IMR-90 (cell line): Measurements from ENCODE around the gene FNBP1L. TPM values are rescaled to one million over a fixed set of nuclear protein-coding genes. Genes with fewer than 3 reads are reported as not detected.

ENCODE experiments used
- ATAC-seq: fragments of 200-7000 bp; cut with Tn5 transposase; 2 replicates; pipeline ENCODE4 v1.9.1; 2020; ENCODE audit warnings: low read depth, mild to moderate bottlenecking, moderate library complexity
- BruUV-seq: library from RNA; stranded (reverse); fragments of 400-500 nt; replicated peaks from 2 replicates; lab custom pipeline; 2021; lab: Mats Ljungman, UMichigan
- CTCF ChIA-PET: fragments of 300-600 bp; formaldehyde crosslinking; extraction: SDS; loops from one replicate; lab custom pipeline; 2021; ENCODE audit warnings: antibody characterized with exemption; lab: Yijun Ruan, JAX
- POLR2A ChIA-PET: fragments of 300-600 bp; sonication (Branson Sonifier 250); formaldehyde crosslinking; loops from one replicate; lab custom pipeline; 2022; ENCODE audit warnings: antibody characterized with exemption; ENCODE audit not compliant: unreplicated experiment; lab: Charles Lee
- DNase-seq: peaks from one replicate; pipeline ENCODE4 v3.0.0; 2013
- H2AFZ ChIP-seq: replicated peaks from 2 replicates; pipeline ENCODE3; 2013; ENCODE audit warnings: low read length, mild to moderate bottlenecking; ENCODE audit not compliant: poor library complexity
- H2AK5ac ChIP-seq: 2 replicates; pipeline ENCODE4 v1.6.1; 2013; ENCODE audit warnings: low read depth, low read length, inconsistent platforms
- H2AK9ac ChIP-seq: replicated peaks from 2 replicates; pipeline ENCODE3; 2013; ENCODE audit warnings: mild to moderate bottlenecking, low read depth, low read length, moderate library complexity; ENCODE audit not compliant: poor library complexity
- H2BK120ac ChIP-seq: 2 replicates; pipeline ENCODE4 v1.6.1; 2013; ENCODE audit warnings: low read depth, low read length, inconsistent platforms
- H2BK15ac ChIP-seq: 3 replicates; pipeline ENCODE4 v1.6.1; 2013; ENCODE audit warnings: low read depth, low read length, inconsistent platforms
- H2BK20ac ChIP-seq: 2 replicates; pipeline ENCODE4 v1.6.1; 2013; ENCODE audit warnings: low read depth, mild to moderate bottlenecking, inconsistent platforms, low read length, moderate library complexity
- H2BK5ac ChIP-seq: 2 replicates; pipeline ENCODE4 v1.6.1; 2013; ENCODE audit warnings: mild to moderate bottlenecking, low read depth, low read length, inconsistent platforms; ENCODE audit not compliant: poor library complexity, severe bottlenecking
- H3K14ac ChIP-seq: replicated peaks from 2 replicates; pipeline ENCODE4 v1.6.1; 2013; ENCODE audit warnings: low read depth, low read length, inconsistent platforms
- H3K18ac ChIP-seq: 2 replicates; pipeline ENCODE4 v1.6.1; 2013; ENCODE audit warnings: low read depth, low read length, control low read depth
- H3K23ac ChIP-seq: 2 replicates; pipeline ENCODE4 v1.6.1; 2013; ENCODE audit warnings: low read depth, low read length, inconsistent platforms
- H3K27ac ChIP-seq: 2 replicates; pipeline ENCODE4 v1.5.1; 2013; ENCODE audit warnings: mild to moderate bottlenecking, control low read depth, low read length; ENCODE audit not compliant: insufficient read depth
- H3K27me3 ChIP-seq: 2 replicates; pipeline ENCODE4 v1.6.1; 2013; ENCODE audit warnings: low read length; ENCODE audit not compliant: control insufficient read depth, insufficient read depth
- H3K36me3 ChIP-seq: 2 replicates; pipeline ENCODE4 v1.6.1; 2013; ENCODE audit warnings: low read length, mixed read lengths; ENCODE audit not compliant: control insufficient read depth, insufficient read depth
- H3K4ac ChIP-seq: 2 replicates; pipeline ENCODE4 v1.6.1; 2013; ENCODE audit warnings: low read depth, low read length, inconsistent platforms
- H3K4me1 ChIP-seq: 2 replicates; pipeline ENCODE4 v1.6.1; 2013; ENCODE audit warnings: low read length, mixed read lengths; ENCODE audit not compliant: control insufficient read depth, insufficient read depth
- H3K4me2 ChIP-seq: 2 replicates; pipeline ENCODE4 v1.6.1; 2013; ENCODE audit warnings: low read depth, mild to moderate bottlenecking, control low read depth, low read length, moderate library complexity
- H3K4me3 ChIP-seq: 2 replicates; pipeline ENCODE4 v1.5.1; 2013; ENCODE audit warnings: low read depth, mild to moderate bottlenecking, control low read depth, low read length, moderate library complexity; ENCODE audit not compliant: insufficient read depth
- H3K56ac ChIP-seq: 2 replicates; pipeline ENCODE4 v1.6.1; 2013; ENCODE audit warnings: low read length, inconsistent platforms; ENCODE audit not compliant: insufficient read depth; ENCODE audit errors: extremely low read depth
- H3K79me1 ChIP-seq, 2 experiments: 2 replicates each; pipeline ENCODE4 v1.6.1; 2013; ENCODE audit warnings: low read length in 2 of 2, inconsistent platforms in 1 of 2, low read depth in 1 of 2
- H3K9ac ChIP-seq: 2 replicates; pipeline ENCODE4 v1.6.1; 2013; ENCODE audit warnings: low read depth, low read length, control low read depth
- H3K9me1 ChIP-seq: 2 replicates; pipeline ENCODE4 v1.6.1; 2013; ENCODE audit warnings: low read length, inconsistent platforms; ENCODE audit not compliant: insufficient read depth
- H3K9me3 ChIP-seq: 2 replicates; pipeline ENCODE4 v1.6.1; 2013; ENCODE audit warnings: low read length; ENCODE audit not compliant: control insufficient read depth, insufficient read depth
- H4K20me1 ChIP-seq: 2 replicates; pipeline ENCODE4 v1.6.1; 2013; ENCODE audit warnings: low read length, inconsistent platforms; ENCODE audit not compliant: insufficient read depth
- H4K5ac ChIP-seq: 2 replicates; pipeline ENCODE4 v1.6.1; 2013; ENCODE audit warnings: mild to moderate bottlenecking, low read depth, low read length, control low read depth
- H4K8ac ChIP-seq, 2 experiments: 2 replicates each; pipeline ENCODE4 v1.6.1; 2013; ENCODE audit warnings: low read depth in 2 of 2, low read length in 2 of 2, control low read depth in 1 of 2, inconsistent platforms in 1 of 2
- H4K91ac ChIP-seq: 2 replicates; pipeline ENCODE4 v1.6.1; 2013; ENCODE audit warnings: low read depth, low read length, inconsistent platforms; ENCODE audit not compliant: insufficient read depth
- BHLHE40 ChIP-seq: fragments of 150-350 bp; IDR thresholded peaks from 2 replicates; pipeline ENCODE4 v1.6.1; 2016; ENCODE audit warnings: mild to moderate bottlenecking, low read depth, low read length
- CEBPB ChIP-seq: IDR thresholded peaks from 2 replicates; pipeline ENCODE4 v1.6.1; 2012; ENCODE audit warnings: low read depth, low read length, improper control_type of control experiment
- CHD1 ChIP-seq: IDR thresholded peaks from 2 replicates; pipeline ENCODE4 v1.6.1; 2012; ENCODE audit warnings: low read depth, low read length, improper control_type of control experiment
- CTCF ChIP-seq: conservative IDR thresholded peaks from 2 replicates; pipeline ENCODE4 v1.5.1; 2012; ENCODE audit warnings: mild to moderate bottlenecking, low read depth, low read length, improper control_type of control experiment
- ELK1 ChIP-seq: fragments of 150-350 bp; IDR thresholded peaks from 2 replicates; pipeline ENCODE4 v1.6.1; 2016; ENCODE audit warnings: low read depth, mild to moderate bottlenecking, low read length, moderate library complexity, borderline replicate concordance
- FOS ChIP-seq: fragments of 150-350 bp; IDR thresholded peaks from 2 replicates; pipeline ENCODE4 v1.6.1; 2016; ENCODE audit warnings: low read depth, low read length
- MAFK ChIP-seq: IDR thresholded peaks from 2 replicates; pipeline ENCODE4 v1.6.1; 2012; ENCODE audit warnings: low read depth, low read length, improper control_type of control experiment
- MAZ ChIP-seq: IDR thresholded peaks from 2 replicates; pipeline ENCODE4 v1.6.1; 2012; ENCODE audit warnings: low read depth, mild to moderate bottlenecking, low read length, improper control_type of control experiment, moderate library complexity, borderline replicate concordance
- MXI1 ChIP-seq: IDR thresholded peaks from 2 replicates; pipeline ENCODE4 v1.6.1; 2012; ENCODE audit warnings: low read depth, mild to moderate bottlenecking, low read length, moderate library complexity, borderline replicate concordance
- NFE2L2 ChIP-seq: fragments of 150-350 bp; IDR thresholded peaks from 2 replicates; pipeline ENCODE4 v1.6.1; 2016; ENCODE audit warnings: low read depth, mild to moderate bottlenecking, low read length
- POLR2A ChIP-seq: IDR thresholded peaks from 2 replicates; pipeline ENCODE4 v1.6.1; 2012; ENCODE audit warnings: mild to moderate bottlenecking, low read depth, low read length
- RAD21 ChIP-seq: IDR thresholded peaks from 2 replicates; pipeline ENCODE4 v1.6.1; 2012; ENCODE audit warnings: low read length, improper control_type of control experiment
- RCOR1 ChIP-seq: IDR thresholded peaks from 2 replicates; pipeline ENCODE4 v1.6.1; 2012; ENCODE audit warnings: mild to moderate bottlenecking, low read length, improper control_type of control experiment; ENCODE audit not compliant: insufficient replicate concordance
- RFX5 ChIP-seq: IDR thresholded peaks from 2 replicates; pipeline ENCODE4 v1.8.0; 2012; ENCODE audit warnings: low read depth, mild to moderate bottlenecking, low read length, moderate library complexity
- USF2 ChIP-seq: fragments of 150-350 bp; IDR thresholded peaks from 2 replicates; pipeline ENCODE4 v1.6.1; 2017; ENCODE audit warnings: mild to moderate bottlenecking, antibody characterized with exemption, low read length, low read depth
- WGBS, 2 experiments: methylation state at CpG; one replicate each; pipeline versions ENCODE4 v1.1.5 to v1.1.7; 2013; ENCODE audit warnings: missing lambda C conversion rate in 2 of 2; ENCODE audit not compliant: insufficient read length in 1 of 2; ENCODE audit errors: extremely low coverage in 2 of 2; 5-methylcytosine and 5-hydroxymethylcytosine counted together
- dilution Hi-C: fragments of 300-500 bp; cut with HindIII; formaldehyde crosslinking; loops from one replicate; pipeline ENCODE4 v1.14.3; 2018; ENCODE audit warnings: low sequenced_read_pairs; ENCODE audit not compliant: unreplicated experiment
- in situ Hi-C: fragments of 300-500 bp; cut with MboI; formaldehyde crosslinking; loops from 3 replicates; pipeline ENCODE4 v1.14.3; 2019; ENCODE audit warnings: low sequenced_read_pairs, inconsistent platforms, mixed read lengths
- intact Hi-C: fragments of 100-400 bp; cut with micrococcal nuclease; formaldehyde crosslinking; loops from 2 replicates; pipeline ENCODE4 v1.10.0; 2022
- polyA plus RNA-seq, 3 experiments: library from polyadenylated mRNA; depleted of rRNA; stranded (reverse); fragments of >200 nt; gene quantifications; 2 replicates each; pipeline ENCODE4 v1.2.3, GENCODE V29; 2012; ENCODE audit warnings: low replicate concordance in 1 of 3
- total RNA-seq: library from RNA; depleted of rRNA; stranded (reverse); fragments of >200 nt; gene quantifications from 2 replicates; pipeline ENCODE4 v1.2.3, GENCODE V29; 2012

FNBP1L gene
- total and polyA plus RNA-seq, 2 of the 4 experiments (the other 2 are of a cell fraction): 9.3 to 15.2 TPM

- H3K18ac ChIP-seq: no peak overlapping the region
- no peak overlapping the region for H2BK120ac ChIP-seq
- POLR2A ChIA-PET: no interaction called here
- H4K91ac ChIP-seq: no peak overlapping the region
- no peaks in the 10 kb centered on the region for H3K9me1 ChIP-seq
- no peak overlapping the region for H3K23ac ChIP-seq
- DNase-seq (no peak), ATAC-seq (no peak)
- H3K4me2 ChIP-seq: peak overlapping the region; percentile 29; the same call in 1 of the 2 replicates
- no peak overlapping the region for H3K9ac ChIP-seq
- in situ Hi-C loops: loop anchor here (5.0 to 10.0 kb wide), 2 partner anchors 178 to 395 kb away; no protein-coding TSS in a partner anchor
- H4K20me1 ChIP-seq: 0 out of 2 replicates have a peak, but pooled peaks cover 5% of the 10 kb centered on the region
- no peak overlapping the region for H4K5ac ChIP-seq
- no peaks in the 10 kb centered on the region for H3K4me1 ChIP-seq
- intact Hi-C loops: loop anchor here (5.0 kb wide), 1 partner anchor 105 kb away; no protein-coding TSS in a partner anchor
- no peaks in the 10 kb centered on the region for H3K9me3 ChIP-seq
- H3K79me1 ChIP-seq: peaks cover 0 to 13% of the 10 kb centered on the region in 2 experiments; a peak in 2 of 4 replicates
- no peak overlapping the region for H3K4me3 ChIP-seq
- no peak overlapping the region for H2BK5ac ChIP-seq
- no peak overlapping the region for H3K4ac ChIP-seq
- CTCF ChIA-PET: no interaction called here
- no peak overlapping the region for H3K14ac ChIP-seq
- H3K27me3 ChIP-seq: no peaks in the 10 kb centered on the region
- no peak overlapping the region for H2AK9ac ChIP-seq
- no peak overlapping the region for H2AK5ac ChIP-seq
- H2AFZ ChIP-seq: peak overlapping the region; percentile 81
- H3K36me3 ChIP-seq: no peaks in the 10 kb centered on the region
- WGBS, 2 experiments: 17% methylated on average over 1 of the region's 16 CpGs; no CpG with 5 or more reads in 1 of the 2 experiments
- dilution Hi-C loops: no loop called here
- peak overlapping the region; percentile 22 to 100; a peak in 2 of 4 replicates for H4K8ac ChIP-seq
- BruUV-seq: no TSS peak
- H3K56ac ChIP-seq: no peak overlapping the region
- no peak overlapping the region for H2BK15ac ChIP-seq
- no peak overlapping the region; the same call in 1 of the 2 replicates for H2BK20ac ChIP-seq
- no peak overlapping the region for H3K27ac ChIP-seq
- no peak for TF ChIP-seq RAD21
- no peak for TF ChIP-seq USF2
- no peak for TF ChIP-seq MXI1
- TF ChIP-seq RCOR1: no peak
- no peak for TF ChIP-seq MAZ
- no peak for TF ChIP-seq RFX5
- TF ChIP-seq POLR2A: no peak
- no peak for TF ChIP-seq CTCF
- no peak for TF ChIP-seq CHD1
- no peak for TF ChIP-seq CEBPB
- no peak for TF ChIP-seq MAFK
- TF ChIP-seq FOS: no peak
- no peak for TF ChIP-seq BHLHE40
- TF ChIP-seq NFE2L2: no peak
- TF ChIP-seq ELK1: no peak
Observed at GRCh38 chr1:93446837-93447451, 974 bp upstream of the FNBP1L start.
